WTC11 (cell line): ENCODE measurements around the gene SCML2. TPM values are rescaled to one million over a fixed set of nuclear protein-coding genes. Genes with fewer than 3 reads are reported as not detected.

Source experiments
- total RNA-seq: library from RNA; stranded (reverse); gene quantifications from 3 replicates; pipeline ENCODE4 v1.2.3, GENCODE V29; 2021

SCML2 gene
- total RNA-seq, 1 experiment from 2014 or later = 12.8 TPM

Other genes starting within 250 kb of the SCML2 start
- not detected in 3 replicates for gene BEND2, start 133.8 kb downstream of the SCML2 start, total RNA-seq
- gene CDKL5, start 70.9 kb upstream of the SCML2 start, total RNA-seq = 13.0 to 13.6 TPM (median 13.3 TPM) in 3 replicates